Rectal smooth muscle tissue (tissue), 1 donor: Measurements from ENCODE around the gene PLEKHA7.

ENCODE experiments used
- H3K27ac ChIP-seq: one replicate; pipeline ENCODE4 v1.7.0; 2013; ENCODE audit warnings: low read depth, low read length, inconsistent platforms
- H3K27me3 ChIP-seq: one replicate; pipeline ENCODE4 v1.7.0; 2013; ENCODE audit warnings: low read length; ENCODE audit not compliant: control insufficient read depth, insufficient read depth
- H3K36me3 ChIP-seq: one replicate; pipeline ENCODE4 v1.7.0; 2013; ENCODE audit warnings: low read length; ENCODE audit not compliant: control insufficient read depth, insufficient read depth
- H3K4me1 ChIP-seq: one replicate; pipeline ENCODE4 v1.7.0; 2013; ENCODE audit warnings: low read length; ENCODE audit not compliant: control insufficient read depth, insufficient read depth
- H3K4me3 ChIP-seq: one replicate; pipeline ENCODE4 v1.7.0; 2013; ENCODE audit warnings: low read length
- H3K9ac ChIP-seq: one replicate; pipeline ENCODE4 v1.7.0; 2013; ENCODE audit warnings: low read length

The PLEKHA7 gene

DNA sequence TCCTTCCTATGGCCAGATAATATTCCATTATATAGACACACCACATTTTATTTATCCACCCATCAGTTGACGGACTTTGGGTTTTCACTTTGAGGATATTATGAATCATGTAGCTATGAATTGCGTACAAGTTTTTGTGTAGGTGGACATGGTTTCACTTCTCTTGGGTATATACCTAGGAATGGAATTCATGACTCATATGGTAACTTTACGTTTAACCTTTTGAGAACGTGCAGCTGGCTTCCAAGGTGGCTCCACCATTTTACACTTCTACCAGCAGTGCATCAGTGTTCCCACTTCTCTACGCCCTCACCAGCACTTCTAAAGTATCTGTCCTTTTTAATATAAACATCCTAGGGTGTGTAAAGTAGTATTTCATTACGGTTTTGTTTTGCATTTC lies 112.0 kb downstream of the PLEKHA7 start:
- H3K27me3 ChIP-seq: no peaks in the 10 kb centered on the region
- H3K4me1 ChIP-seq: no peaks in the 10 kb centered on the region
- H3K36me3 ChIP-seq: no peaks in the 10 kb centered on the region
- H3K9ac ChIP-seq: no peak overlapping the region
- H3K27ac ChIP-seq: no peak overlapping the region
- no peak overlapping the region for H3K4me3 ChIP-seq

DNA sequence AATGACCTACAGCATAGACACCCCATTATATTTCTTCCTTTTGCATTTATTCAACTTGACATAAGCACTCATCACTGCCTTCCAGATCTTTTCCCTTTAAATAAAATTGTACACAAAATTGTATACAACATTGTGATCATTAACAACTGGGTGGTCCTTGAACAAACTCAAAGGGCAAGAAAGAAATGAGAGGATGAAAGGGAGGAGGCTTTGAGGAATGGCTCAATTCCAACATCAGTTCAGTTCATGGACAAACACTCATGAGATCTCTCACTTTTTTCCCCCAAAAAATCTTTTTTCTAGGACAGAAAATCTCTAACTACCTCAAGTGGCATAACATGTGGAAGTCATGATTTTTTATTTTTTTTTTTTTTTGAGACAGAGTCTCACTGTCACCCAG lies 113.7 kb downstream of the PLEKHA7 start:
- H3K4me3 ChIP-seq: no peak overlapping the region
- no peak overlapping the region for H3K27ac ChIP-seq
- no peak overlapping the region for H3K9ac ChIP-seq
- H3K4me1 ChIP-seq: no peaks in the 10 kb centered on the region
- H3K27me3 ChIP-seq: no peaks in the 10 kb centered on the region
- no peaks in the 10 kb centered on the region for H3K36me3 ChIP-seq

DNA sequence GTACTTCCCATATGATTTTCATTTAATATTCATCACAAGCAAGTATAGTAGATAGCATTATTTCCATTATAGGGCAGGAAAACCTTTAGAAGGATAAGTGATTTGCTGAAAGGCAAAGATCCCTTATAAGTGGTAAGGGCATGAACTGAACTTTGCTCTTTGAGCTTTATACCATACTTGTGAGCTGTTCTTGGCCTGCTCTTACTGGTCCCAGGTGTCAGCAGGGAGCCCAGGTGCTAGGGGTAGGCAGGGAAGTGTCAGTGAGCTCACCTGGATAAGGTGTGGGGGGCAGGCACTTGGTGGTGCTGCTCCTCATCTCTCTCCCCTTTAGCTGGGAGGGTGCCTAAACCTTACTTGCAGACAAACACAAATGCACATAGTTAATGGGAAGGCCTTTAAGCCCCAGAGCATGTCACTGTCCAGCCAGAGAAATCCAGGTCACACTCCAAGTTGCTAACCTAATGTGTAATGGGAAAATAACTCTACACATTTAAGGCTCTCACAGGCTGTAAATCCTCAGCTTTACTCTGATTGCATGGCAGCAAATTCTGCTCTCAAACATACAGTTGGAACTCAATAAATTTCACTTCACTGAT lies 114.4 kb downstream of the PLEKHA7 start:
- Histone ChIP-seq H3K36me3 (no peaks in the 10 kb centered on the region), H3K9ac (no peak overlapping the region), H3K4me1 (no peaks in the 10 kb centered on the region), H3K27me3 (no peaks in the 10 kb centered on the region), H3K4me3 (no peak overlapping the region), H3K27ac (no peak overlapping the region)

DNA sequence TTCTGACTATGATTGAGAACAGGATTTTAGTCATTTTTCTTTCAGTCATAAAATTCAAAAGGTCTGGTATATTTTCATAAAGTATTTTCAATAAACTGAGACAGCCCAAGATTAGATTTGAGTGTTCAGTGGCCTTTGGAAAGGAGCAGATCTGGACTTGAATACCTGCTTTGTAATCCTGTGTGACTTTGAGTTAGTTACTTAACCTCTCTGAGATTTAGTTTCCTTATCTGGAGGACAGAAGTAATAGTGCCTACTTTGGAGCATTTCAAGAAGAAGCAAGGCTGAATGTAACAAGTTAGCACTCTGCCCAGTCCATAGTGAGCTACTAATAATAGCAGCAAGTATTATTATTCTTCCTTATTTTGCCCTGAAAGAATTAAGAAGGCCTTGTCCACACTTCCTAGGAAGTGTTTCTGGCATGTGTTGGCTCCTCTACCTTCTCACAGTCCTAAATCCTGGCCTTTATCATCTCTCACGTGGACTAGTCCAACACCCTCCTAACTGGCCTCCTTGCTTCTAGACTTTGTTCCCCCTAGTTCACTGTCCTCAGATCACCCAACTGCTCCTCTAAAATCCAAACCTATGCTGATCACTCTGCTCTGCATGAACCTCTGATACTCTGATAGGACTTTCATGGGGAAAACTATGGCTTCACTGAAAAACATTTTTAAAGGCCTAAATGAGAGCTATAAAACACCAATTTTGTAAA lies 115.8 kb downstream of the PLEKHA7 start:
- Histone ChIP-seq H3K27me3 (no peaks in the 10 kb centered on the region), H3K36me3 (no peaks in the 10 kb centered on the region), H3K4me1 (no peaks in the 10 kb centered on the region), H3K9ac (no peak overlapping the region), H3K27ac (no peak overlapping the region), H3K4me3 (no peak overlapping the region)

DNA sequence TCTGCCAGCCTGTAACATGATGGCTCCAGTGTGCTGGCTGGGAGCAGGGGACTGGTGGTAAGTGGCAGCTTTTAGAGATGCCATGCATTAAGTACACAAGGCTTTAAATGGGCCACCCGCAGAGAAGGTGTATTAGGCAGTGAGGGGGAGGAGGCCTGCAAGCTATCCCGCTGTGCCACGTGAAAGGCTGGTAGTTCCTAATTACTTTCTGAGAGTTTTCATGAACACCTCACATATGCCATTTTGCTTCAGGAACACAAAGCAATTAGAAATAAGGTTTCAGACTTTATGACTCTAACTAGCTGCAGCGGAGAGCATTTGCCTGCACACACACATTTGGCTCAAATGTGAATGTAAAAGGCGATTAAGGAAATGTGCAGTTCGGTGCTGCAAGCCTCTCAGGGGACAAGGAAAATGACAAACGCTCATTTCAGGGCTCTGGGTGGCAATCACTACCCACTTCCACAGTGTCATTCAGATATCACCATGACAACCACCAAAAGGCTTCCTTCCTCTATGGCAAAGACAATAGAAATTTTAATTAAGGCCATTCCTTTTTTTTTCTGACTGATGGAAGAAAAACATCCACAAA lies 116.6 kb downstream of the PLEKHA7 start:
- Histone ChIP-seq H3K4me3 (no peak overlapping the region), H3K27me3 (no peaks in the 10 kb centered on the region), H3K4me1 (no peaks in the 10 kb centered on the region), H3K27ac (no peak overlapping the region), H3K36me3 (no peaks in the 10 kb centered on the region), H3K9ac (no peak overlapping the region)

DNA sequence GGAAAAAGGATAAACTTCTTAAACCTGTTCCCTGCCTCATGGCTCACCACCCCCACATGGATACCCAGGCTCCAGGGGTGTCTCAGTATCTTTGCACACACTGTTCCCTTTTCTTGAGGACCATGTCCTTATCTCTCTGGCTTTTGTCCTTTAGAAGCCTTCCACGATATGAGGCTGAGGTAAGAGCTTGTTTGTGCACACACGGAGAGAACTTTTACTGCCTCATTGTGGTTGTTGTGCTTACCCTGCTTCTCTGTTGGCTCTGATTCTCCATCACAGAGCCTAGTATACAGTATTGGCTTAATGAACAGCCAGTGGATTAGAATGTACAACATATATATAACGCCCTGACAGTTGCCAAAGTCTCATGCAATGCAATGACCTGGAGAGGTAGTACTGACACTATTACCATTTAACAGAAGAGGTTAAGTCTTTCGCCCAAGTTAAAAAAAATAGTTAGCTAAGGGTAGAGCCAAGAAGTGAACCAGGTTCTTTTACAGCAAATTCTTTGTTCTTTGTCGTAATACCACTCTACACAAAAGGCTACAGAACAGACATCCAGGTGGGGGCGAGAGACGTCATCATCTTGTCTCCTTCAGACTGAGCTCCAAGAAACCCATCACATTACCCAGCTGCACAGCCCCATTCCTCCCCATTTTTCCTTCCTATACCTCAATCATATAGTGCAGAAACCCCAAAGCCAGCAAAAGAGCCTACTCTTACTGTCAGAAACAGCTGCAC lies 117.3 kb downstream of the PLEKHA7 start:
- Histone ChIP-seq H3K9ac (no peak overlapping the region), H3K4me3 (no peak overlapping the region), H3K27me3 (no peaks in the 10 kb centered on the region), H3K27ac (no peak overlapping the region), H3K36me3 (no peaks in the 10 kb centered on the region), H3K4me1 (no peaks in the 10 kb centered on the region)

DNA sequence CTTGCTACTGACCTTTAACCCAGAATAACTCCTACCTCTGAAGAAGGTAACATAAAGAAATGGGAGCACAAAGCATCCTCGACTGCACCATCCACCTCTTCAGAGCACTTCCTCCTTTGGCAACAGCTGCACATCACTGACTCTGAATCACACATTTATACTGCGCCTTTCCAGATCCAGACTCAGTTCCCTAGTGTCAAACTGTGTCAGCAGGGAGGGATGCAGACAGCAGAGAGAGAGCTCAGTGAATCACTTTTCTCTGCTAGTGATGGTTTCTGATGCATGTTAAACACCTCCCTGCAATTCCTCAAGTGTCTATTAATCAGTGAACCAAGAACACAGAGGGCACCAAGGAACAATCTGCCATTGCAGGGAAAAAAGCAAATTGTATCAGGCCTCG lies 118.9 kb downstream of the PLEKHA7 start:
- H3K4me1 ChIP-seq: no peaks in the 10 kb centered on the region
- H3K4me3 ChIP-seq: no peak overlapping the region
- H3K27me3 ChIP-seq: no peaks in the 10 kb centered on the region
- no peaks in the 10 kb centered on the region for H3K36me3 ChIP-seq
- no peak overlapping the region for H3K27ac ChIP-seq
- no peak overlapping the region for H3K9ac ChIP-seq

DNA sequence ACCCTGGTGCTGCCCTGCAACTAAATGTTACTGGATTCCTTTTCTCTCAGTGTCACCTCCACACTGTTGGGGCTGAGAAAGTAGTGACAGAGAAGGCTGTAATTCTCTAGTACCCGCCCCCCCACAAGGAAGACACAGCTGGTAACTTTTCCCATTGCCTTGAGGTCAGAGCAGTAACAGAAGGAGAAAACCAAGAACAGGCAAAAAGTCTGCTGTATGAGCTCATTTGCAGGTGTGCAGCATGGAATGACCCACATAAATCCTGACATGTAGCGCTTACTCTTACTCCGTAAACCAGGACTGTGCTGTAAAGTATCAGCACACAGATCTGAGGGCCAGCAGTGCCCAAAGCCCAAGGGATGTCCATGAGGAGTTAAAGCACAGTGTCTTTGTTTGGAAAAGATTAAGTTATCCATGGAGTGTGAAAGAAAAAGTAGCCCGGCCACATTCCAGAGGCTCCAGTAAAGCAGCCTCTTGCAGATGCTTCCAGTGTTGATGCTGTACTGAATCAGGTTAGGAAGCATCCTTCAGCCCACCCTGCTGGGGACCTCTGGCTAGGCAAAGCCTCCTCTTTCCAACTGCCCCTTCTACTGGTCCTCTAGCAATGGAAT lies 120.7 kb downstream of the PLEKHA7 start:
- H3K4me1 ChIP-seq: no peaks in the 10 kb centered on the region
- H3K9ac ChIP-seq: no peak overlapping the region
- H3K36me3 ChIP-seq: no peaks in the 10 kb centered on the region
- H3K27ac ChIP-seq: no peak overlapping the region
- no peaks in the 10 kb centered on the region for H3K27me3 ChIP-seq
- no peak overlapping the region for H3K4me3 ChIP-seq

DNA sequence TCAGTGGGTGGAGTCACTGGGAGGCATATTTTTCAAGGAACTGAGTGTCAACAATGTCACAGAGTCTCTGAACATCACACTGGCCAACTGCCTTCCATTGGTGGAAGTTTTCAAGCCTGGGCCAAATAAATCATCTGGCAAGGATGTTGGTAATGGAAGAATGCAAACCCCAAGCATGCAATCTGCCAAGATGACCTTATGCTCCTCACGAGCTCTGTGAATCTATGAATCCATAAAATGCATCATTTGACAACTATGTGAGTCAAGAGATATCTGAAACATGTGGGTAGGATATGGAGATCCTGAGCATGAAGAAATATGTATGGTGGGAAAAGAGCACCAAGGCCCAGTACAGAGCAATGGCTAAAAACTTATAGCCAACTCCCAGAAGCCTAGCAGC lies 122.2 kb downstream of the PLEKHA7 start:
- Histone ChIP-seq H3K27ac (no peak overlapping the region), H3K36me3 (no peaks in the 10 kb centered on the region)

DNA sequence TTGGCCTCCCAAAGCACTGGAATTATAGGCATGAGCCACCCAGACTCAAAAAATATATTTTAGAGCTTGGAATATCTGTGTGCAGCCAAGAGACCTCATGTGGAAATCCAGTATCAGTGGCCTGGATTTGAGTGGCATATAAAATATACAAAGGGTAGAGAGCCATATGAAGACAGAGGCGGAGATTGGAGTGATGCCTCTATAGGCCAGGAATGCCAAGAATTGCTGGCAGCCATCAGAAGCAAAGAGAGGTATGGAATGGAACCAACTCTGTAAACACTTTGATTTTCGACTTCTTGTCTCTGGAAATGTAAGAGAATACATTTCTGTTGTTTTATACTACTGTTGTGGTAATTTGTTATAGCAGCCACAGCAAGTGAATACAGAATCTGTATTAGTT lies 123.0 kb downstream of the PLEKHA7 start:
- Histone ChIP-seq H3K27me3 (no peaks in the 10 kb centered on the region), H3K9ac (no peak overlapping the region), H3K27ac (no peak overlapping the region), H3K4me1 (no peaks in the 10 kb centered on the region), H3K36me3 (no peaks in the 10 kb centered on the region), H3K4me3 (no peak overlapping the region)

More for the DNA sequence above, 122.2 kb downstream of the PLEKHA7 start:
- H3K4me1 ChIP-seq: no peaks in the 10 kb centered on the region
- H3K9ac ChIP-seq: no peak overlapping the region
- no peak overlapping the region for H3K4me3 ChIP-seq
- no peaks in the 10 kb centered on the region for H3K27me3 ChIP-seq

DNA sequence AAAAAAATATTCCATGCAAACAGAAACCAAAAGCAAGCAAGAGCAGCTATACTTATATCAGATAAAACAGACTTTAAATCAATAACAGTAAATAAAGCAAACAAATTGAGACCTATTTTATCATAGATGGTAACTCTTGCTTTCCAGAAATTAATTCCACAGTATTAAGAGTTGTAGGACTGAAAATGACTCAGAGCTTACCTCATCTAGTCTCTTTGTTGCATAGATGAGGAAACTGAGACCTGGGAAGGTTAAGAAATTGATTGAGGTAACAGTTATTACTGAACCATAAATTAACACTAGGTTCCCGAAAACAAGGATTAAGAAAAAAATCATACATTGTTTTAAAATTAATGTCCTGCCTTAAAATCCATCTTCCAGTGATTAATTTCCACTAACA lies 123.8 kb downstream of the PLEKHA7 start:
- Histone ChIP-seq H3K9ac (no peak overlapping the region), H3K4me3 (no peak overlapping the region), H3K4me1 (no peaks in the 10 kb centered on the region), H3K27ac (no peak overlapping the region), H3K36me3 (no peaks in the 10 kb centered on the region), H3K27me3 (no peaks in the 10 kb centered on the region)

DNA sequence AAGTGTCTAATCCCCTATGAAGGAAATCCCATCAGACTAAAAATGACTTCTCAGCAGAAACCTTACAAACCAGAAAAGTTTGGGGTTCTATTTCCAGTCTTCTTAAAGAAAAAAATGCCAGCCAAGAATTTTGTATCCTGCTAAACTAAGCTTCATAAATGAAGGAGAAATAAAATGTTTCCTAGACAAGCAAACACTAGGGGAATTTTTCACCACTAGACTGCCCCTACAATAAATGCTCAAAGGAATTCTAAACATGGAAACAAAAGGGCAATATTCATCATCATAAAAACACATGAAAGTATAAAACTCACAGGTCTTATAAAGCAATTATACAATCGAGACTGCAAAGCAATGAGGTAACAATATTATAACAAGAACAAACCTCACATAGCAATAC lies 124.3 kb downstream of the PLEKHA7 start:
- Histone ChIP-seq H3K27ac (no peak overlapping the region), H3K27me3 (no peaks in the 10 kb centered on the region), H3K36me3 (no peaks in the 10 kb centered on the region), H3K4me3 (no peak overlapping the region), H3K9ac (no peak overlapping the region), H3K4me1 (no peaks in the 10 kb centered on the region)
